GM18526 (cell line): ENCODE data around the gene FAM163B.

Experiments used
- POLR2A ChIP-seq: IDR thresholded peaks from 3 replicates; pipeline ENCODE4 v1.6.1; 2011; ENCODE audit not compliant: insufficient read length; ENCODE audit errors: extremely low read depth

Gene FAM163B

GRCh38 chr9:133576031-133576874 lies 32.9 kb downstream of the FAM163B start:
- TF ChIP-seq POLR2A, result no peak

DNA sequence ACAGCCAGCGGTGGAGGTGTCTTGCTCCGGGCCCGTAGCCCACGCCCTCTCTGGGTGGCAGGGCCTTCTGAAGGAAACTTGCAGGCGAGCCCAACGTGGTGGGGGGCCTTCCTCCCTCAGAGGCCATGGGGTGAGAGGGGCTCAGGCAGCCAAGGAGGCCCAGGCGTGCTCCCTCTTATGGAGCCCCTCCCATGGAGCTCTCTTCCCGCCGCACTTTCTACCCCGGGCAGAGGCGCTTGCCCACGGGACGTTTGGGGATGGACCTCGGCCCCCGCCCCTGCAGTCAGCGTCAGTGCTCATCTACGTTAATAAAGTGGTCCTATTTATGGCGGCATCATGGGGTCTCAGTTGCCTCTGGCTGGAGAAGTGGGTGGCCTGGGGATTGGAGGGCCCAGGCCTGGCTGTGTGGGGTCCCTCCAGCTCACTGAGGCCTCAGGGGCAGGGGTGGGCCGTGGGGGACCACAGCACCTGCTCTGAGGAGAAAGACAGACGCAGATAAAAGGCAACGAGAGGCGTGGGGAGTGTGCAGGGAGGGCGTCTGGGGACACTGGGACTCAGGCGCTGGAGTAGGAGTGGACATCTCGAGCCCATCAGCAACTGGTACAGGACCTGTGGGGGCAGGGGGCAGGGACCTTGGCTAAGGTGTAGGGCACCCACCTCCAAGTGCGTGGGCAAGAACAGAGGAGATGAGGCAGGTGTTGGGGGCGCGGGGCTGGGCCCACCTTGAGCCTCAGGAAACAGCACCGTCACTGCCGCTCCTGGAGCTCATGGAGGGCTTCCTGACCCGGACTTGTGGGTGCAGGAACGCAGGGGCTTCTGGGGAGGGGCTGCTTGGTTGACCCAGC lies 33.8 kb downstream of the FAM163B start:
- no peak for TF ChIP-seq POLR2A

- TF ChIP-seq POLR2A, result no peak
These were observed 34.4 kb downstream of the FAM163B start for GRCh38 chr9:133574771-133575170.

DNA sequence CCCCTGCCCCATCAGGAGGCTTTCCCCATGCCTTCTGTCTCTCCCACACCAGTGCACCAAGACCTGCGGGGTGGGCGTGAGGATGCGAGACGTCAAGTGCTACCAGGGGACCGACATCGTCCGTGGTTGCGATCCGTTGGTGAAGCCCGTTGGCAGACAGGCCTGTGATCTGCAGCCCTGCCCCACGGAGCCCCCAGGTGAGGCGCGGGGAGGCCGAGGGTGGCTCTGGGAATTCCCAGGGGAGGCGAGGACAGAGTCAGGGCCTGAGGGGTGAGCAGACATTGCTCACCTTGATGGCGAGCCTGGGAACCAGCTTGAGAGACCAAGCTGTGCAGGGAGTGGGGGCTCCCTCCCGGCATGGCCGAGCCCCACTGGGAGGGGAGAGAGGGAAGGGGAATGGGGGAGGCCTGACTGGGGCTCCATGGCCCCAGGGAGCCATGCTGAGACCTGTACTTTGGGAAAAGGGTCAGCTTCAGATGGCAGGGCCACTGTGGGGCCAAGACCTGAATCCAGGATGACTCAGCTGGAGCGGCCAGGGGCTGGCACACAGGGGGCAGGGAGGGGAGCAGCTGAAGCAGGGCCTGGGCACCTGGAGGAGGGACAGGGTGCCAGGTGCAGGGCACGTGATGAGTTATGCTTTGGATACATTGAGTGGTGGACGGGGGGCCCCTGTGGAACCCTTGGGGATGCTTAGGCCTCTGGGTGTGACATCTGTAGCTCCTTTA lies 35.2 kb downstream of the FAM163B start:
- no peak for TF ChIP-seq POLR2A

DNA sequence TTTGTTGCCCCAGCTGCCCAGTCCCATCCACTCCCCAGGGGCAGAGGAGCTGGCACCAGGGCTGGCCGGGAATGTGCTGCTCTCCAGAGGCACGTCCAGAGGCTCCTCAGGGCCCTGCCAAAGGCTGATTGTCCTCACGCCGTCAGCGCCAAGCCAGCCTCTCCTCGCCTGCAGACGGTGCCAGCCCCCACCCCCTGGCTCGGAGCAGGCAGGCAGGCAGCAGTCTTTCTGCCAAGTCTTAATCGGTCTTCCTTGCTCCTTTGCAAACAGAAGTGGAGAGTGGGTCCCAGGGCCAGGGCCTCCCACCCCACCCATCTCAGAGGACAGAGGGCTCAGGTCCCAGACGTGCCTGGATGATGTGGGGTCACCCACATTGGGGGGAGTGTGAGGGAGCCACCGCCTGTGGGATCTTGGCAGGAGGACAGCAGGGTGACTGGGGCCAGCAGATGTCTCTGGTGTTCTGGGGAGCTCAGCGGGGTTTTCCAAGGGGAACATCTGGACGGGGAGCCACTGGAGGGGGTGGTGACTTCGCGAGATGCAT lies 36.3 kb downstream of the FAM163B start:
- no peak for TF ChIP-seq POLR2A

GRCh38 chr9:133571896-133572595 lies 37.1 kb downstream of the FAM163B start:
- no peak for TF ChIP-seq POLR2A

GRCh38 chr9:133571391-133571890 lies 37.7 kb downstream of the FAM163B start:
- no peak for TF ChIP-seq POLR2A

GRCh38 chr9:133570691-133571080 lies 38.5 kb downstream of the FAM163B start:
- no peak for TF ChIP-seq POLR2A

GRCh38 chr9:133569891-133570690 lies 39.1 kb downstream of the FAM163B start:
- no peak for TF ChIP-seq POLR2A

- TF ChIP-seq POLR2A, result no peak
These were observed 39.9 kb downstream of the FAM163B start for GRCh38 chr9:133569121-133569785.

DNA sequence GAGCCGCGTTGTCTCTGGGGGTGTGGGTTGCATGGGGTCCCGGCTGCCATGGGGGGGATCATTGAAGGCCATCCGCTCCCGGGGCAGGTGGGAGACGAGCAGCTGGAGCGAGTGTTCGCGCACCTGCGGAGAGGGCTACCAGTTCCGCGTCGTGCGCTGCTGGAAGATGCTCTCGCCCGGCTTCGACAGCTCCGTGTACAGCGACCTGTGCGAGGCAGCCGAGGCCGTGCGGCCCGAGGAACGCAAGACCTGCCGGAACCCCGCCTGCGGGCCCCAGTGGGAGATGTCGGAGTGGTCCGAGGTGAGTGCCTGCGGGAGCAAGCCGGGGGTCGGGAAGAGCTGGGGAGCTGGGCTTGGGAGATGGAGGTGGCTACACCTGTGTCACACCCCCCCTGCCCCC lies 41.0 kb downstream of the FAM163B start:
- no peak for TF ChIP-seq POLR2A

DNA sequence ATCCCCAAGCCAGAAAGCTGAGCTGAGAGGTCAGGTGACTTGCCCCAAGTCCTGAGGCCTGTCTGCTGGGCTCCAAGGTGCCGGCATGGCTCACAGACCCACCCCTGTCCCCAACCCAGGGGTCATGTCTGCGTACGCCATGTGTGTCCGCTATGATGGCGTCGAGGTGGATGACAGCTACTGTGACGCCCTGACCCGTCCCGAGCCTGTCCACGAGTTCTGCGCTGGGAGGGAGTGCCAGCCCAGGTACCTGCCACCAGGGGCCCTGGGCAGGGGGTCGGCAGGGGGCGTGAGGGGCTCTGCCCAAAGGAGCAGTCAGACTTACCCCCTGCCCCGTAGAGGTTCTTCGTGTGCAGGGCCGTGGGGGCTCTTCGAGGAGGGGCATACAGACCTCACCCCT lies 42.4 kb downstream of the FAM163B start:
- TF ChIP-seq POLR2A, result no peak

DNA sequence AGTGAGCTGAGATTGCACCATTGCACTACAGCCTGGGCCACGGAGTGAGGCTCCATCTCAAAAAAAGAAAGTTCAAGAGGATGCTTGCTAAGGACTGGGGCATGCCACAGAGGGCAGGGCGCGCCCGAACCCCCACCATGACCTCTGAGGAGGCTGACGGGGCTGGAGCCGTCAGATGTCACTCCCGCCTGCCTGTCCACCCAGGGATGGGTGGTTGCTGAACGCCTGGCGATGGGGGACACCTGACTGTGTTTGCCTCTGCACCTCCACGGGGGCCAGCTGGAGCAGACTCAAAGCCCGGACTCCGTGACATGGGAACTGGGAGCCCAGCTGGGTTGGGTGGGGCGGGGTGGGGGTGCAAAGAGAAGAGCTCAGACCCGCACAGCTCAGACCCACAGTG lies 42.8 kb downstream of the FAM163B start:
- no peak for TF ChIP-seq POLR2A

- no peak for TF ChIP-seq POLR2A
These were observed 44.6 kb downstream of the FAM163B start for GRCh38 chr9:133564451-133565116.
